HG03196 (cell line): ENCODE data around the gene CASZ1.

ENCODE experiments used
- ATAC-seq: cut with Tn5 transposase; IDR thresholded peaks from one replicate; pipeline ENCODE4 v1.9.1; 2021; ENCODE audit not compliant: unreplicated experiment

CASZ1 gene

GRCh38 chr1:10776190-10776905, 20.1 kb downstream of the CASZ1 start:
- no peak for ATAC-seq

GRCh38 chr1:10775763-10776162, 20.7 kb downstream of the CASZ1 start:
- no peak for ATAC-seq

DNA sequence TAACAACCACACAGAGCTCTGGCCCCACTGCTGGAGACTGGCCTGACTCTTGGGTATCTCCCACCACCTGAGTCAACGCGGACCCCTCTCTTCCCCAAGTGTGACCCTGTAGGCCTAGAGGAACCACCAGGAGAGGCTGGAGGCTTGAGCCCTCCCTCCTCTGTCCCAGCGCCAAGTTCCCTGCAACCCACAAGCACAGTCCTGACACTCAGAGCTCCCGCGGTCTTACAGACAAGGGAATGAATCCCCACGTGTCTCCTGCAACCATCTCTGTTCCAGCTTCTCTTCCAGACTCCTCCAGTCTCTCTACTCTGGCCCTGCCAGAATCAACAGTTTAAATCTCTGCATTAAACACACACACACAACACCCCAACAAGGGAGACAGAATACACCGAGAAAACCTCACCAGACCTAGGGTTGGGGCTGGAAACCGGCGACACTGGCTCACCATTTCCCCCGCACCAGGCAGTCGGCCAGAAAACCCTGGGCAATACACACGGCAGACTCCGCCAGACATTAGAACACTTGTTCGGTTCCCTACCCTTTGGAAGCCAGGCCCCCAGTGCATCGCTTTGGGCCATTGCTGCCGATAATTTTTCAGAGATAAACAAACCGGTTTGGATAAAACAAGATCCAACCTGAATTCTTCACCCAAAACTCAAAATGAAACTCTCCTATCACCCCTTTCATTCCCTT, 21.7 kb downstream of the CASZ1 start:
- ATAC-seq = no peak

- no peak for ATAC-seq
Observed at GRCh38 chr1:10773851-10774614, 22.4 kb downstream of the CASZ1 start.

GRCh38 chr1:10773376-10773775, 23.1 kb downstream of the CASZ1 start:
- no peak for ATAC-seq

- ATAC-seq = no peak
Observed at GRCh38 chr1:10772711-10773110, 23.7 kb downstream of the CASZ1 start.

DNA sequence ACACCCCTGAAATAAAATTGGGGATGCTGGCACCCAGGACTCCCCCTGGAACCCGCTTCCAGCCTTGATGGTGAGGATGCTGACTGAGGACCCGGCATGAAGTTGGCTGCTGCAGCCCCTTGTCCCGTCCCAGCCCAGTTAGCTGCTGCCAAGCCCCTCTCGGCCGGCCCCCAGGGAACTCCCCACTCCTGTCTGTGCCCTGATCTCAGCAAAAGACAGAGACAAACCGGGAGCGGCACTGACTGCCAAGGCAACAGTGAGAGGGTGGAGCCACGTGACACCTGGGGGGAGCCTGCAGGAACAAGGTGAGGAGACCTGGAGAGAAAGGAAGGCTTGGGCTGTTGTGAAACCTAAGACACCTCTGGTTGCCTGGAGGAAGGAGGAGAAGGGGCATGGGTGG, 24.7 kb downstream of the CASZ1 start:
- ATAC-seq = no peak

- no peak for ATAC-seq
Observed at GRCh38 chr1:10768552-10768951, 27.9 kb downstream of the CASZ1 start.

DNA sequence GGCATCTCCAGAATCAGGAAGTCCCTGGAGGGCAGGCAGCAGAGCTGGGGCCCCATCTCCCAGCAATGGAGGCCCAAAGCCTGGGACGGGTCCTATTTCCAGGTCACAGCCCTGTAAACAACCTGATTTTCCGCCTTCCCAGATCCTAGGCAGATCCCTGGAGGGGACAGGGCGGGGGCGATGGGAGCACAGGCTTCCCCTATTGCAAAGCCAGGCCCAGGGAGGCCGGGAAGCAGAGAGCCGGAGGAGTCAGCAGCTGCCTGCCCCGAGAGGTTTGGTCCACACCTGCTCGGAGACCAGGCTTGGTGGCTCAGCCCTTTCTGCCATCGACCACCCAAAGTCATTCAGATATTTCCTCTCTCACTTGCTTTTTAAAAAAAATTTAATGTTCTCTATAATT, 29.2 kb downstream of the CASZ1 start:
- no peak for ATAC-seq

- ATAC-seq = no peak
Observed at GRCh38 chr1:10765734-10766478, 30.5 kb downstream of the CASZ1 start.

- ATAC-seq = no peak
Observed at GRCh38 chr1:10765304-10765703, 31.1 kb downstream of the CASZ1 start.

GRCh38 chr1:10764296-10764798, 32.1 kb downstream of the CASZ1 start:
- ATAC-seq = no peak

- no peak for ATAC-seq
Observed at GRCh38 chr1:10762875-10763274, 33.6 kb downstream of the CASZ1 start.

- ATAC-seq = no peak
Observed at GRCh38 chr1:10762153-10762523, 34.3 kb downstream of the CASZ1 start.

DNA sequence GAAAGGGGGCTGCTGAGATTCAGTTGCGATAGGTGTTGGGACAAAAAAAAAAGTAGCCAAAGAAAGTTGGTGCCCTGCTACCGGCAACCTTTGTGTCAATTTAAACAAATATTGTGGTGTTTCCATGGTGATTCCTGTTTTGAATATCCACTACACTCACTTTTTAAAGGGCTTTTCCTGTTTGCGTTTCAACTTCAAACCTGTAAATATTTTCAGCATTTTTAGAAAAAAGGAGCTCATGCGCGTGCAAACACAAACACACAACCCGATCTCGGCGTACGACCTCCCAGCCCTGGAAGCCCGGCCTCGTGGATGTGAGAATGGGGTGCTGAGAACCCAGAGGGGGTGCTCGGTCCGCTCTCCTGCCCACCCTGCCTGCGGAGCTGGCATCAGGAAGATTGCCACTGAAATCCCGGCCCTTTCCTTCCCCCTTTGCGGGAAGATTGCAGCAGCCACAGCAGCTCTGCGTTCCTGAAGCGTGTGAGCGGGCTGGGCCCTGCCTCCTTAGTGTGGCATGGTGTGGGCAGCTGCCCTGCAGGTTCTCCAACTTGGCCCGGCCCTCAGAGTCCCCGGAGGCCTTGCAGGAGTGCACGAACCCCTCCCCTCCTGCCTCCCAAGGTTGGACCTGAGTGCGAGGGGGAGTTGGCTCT, 34.8 kb downstream of the CASZ1 start:
- no peak for ATAC-seq

GRCh38 chr1:10760566-10761502, 35.6 kb downstream of the CASZ1 start:
- no peak for ATAC-seq

DNA sequence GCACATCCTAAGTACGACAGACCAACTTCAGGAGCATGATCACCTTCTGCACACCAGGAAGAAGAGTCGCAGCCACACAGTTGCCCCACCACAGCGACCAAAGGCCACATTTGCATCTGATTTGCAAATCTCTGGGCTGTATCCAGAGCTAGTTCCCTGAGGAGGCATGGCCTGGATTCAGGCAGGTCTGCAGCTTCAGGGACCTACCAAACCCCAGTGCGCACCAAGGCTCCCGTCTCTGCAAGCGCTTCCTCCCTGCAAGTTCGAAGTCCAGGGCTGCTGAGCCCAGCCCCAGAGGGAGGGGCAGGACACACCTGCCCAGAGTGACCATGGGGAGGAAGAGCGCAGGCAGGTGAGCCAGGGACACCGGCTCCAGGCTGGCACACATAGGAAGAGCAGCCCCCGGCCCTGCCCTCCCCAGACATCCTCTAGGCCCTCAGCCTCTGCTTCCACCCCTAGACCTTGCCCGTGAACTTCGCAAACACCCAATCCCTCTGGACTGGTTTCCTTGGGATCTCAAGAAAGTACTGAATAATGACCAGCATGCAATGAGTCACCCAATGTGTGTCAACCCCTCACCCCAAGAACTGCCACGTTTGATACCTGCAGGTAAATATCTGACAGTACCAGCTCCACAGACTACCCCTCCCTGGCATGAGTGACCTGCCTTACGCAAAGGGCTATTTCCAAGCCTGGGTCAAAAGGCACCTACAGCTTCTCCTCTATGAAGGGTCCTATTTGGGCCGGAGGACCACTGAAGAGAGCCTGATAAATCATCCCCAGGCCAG, 36.8 kb downstream of the CASZ1 start:
- no peak for ATAC-seq

DNA sequence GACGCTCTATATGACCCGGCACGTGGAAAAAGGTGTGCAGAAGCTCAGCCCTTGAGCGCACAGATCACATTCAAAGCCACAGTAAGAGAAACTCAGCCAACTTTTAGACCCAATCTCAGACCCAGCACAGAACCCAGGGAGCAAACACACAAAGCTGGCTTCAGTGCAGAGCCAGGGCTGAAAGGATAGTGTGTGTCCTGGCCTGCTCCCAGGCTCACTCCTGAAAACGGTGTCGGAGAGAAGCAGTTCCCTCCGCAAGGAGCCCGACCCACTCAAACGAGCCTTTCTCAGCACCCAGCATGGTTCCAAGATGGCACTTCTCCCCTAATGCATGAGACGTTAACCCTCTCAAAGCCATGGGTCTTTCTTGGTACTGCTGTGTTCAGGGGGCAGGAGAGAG, 39.6 kb downstream of the CASZ1 start:
- ATAC-seq = no peak
